Measurements from ENCODE around the gene VAMP4.

The VAMP4 gene

GRCh38 chr1:171654942-171655745, 86.7 kb downstream of the VAMP4 start (continued):
- TF ChIP-seq ZNF184 (tag by site-specific recombination; IDR thresholded peaks at IDR 0.05), result no peak
- TF ChIP-seq ZBTB17 (tag by site-specific recombination; IDR thresholded peaks at IDR 0.05), result 0 out of 2 replicates have a peak, but pooled peaks have one; percentile 19
- no peak for TF ChIP-seq ZNF114 (tag by site-specific recombination; IDR thresholded peaks at IDR 0.05)
- TF ChIP-seq ZNF26 (tag by site-specific recombination; IDR thresholded peaks at IDR 0.05), result no peak
- no peak for TF ChIP-seq ZNF404 (tag by site-specific recombination; IDR thresholded peaks at IDR 0.05)
- no peak for TF ChIP-seq RBAK (tag by site-specific recombination; IDR thresholded peaks at IDR 0.05)
- no peak for TF ChIP-seq SCRT1 (tag by site-specific recombination; IDR thresholded peaks at IDR 0.05; ENCODE audit: borderline replicate concordance)
- TF ChIP-seq ZSCAN5A (tag by site-specific recombination; IDR thresholded peaks at IDR 0.05), result no peak
- TF ChIP-seq ZNF2 (tag by site-specific recombination; IDR thresholded peaks at IDR 0.05), result peak; percentile 60; the same call in 1 of the 2 replicates
- TF ChIP-seq ZNF341 (tag by site-specific recombination; IDR thresholded peaks at IDR 0.05; ENCODE audit: low read depth), result no peak
- no peak for TF ChIP-seq ZNF140 (tag by site-specific recombination; IDR thresholded peaks at IDR 0.05)
- no peak for TF ChIP-seq ZNF664 (tag by site-specific recombination; IDR thresholded peaks at IDR 0.05)
- no peak for TF ChIP-seq ZNF394 (tag by site-specific recombination; IDR thresholded peaks at IDR 0.05; ENCODE audit: borderline replicate concordance)
- TF ChIP-seq ZNF133 (tag by site-specific recombination; IDR thresholded peaks at IDR 0.05), result no peak
- TF ChIP-seq KLF1 (tag by site-specific recombination; IDR thresholded peaks at IDR 0.05), result no peak
- TF ChIP-seq TRIM28 (IDR thresholded peaks at IDR 0.05; ENCODE audit: borderline replicate concordance, low read length), result peak; percentile 67; the same call in 1 of the 2 replicates
- no peak for TF ChIP-seq ZBTB10 (tag by site-specific recombination; IDR thresholded peaks at IDR 0.05)
- TF ChIP-seq REPIN1 (tag by site-specific recombination; IDR thresholded peaks at IDR 0.05; ENCODE audit: low read depth), result no peak
- TF ChIP-seq BCL11B (tag by site-specific recombination; IDR thresholded peaks at IDR 0.05; ENCODE audit: low read depth), result no peak
- TF ChIP-seq ZNF785 (tag by site-specific recombination; IDR thresholded peaks at IDR 0.05), result no peak
- no peak for TF ChIP-seq ZNF521 (tag by site-specific recombination; IDR thresholded peaks at IDR 0.05)

- no peaks in the 10 kb centered on the region for H3K9me3 ChIP-seq (ENCODE audit: control insufficient read depth, insufficient read depth, low read depth, low read length)
- no peak for TF ChIP-seq ZNF175 (tag by site-specific recombination; IDR thresholded peaks at IDR 0.05)
- no peak for TF ChIP-seq ZNF548 (tag by site-specific recombination; IDR thresholded peaks at IDR 0.05)
- no peak for TF ChIP-seq ZNF433 (tag by site-specific recombination; IDR thresholded peaks at IDR 0.05; ENCODE audit: low read depth)
- no peak overlapping the region for H3K4me3 ChIP-seq (ENCODE audit: low read depth, low read length)
- no peak overlapping the region for H3K27ac ChIP-seq (ENCODE audit: extremely low read depth, low read depth, low read length)
- ChIA-PET CTCF (interaction anchor here (0.6 to 4.9 kb wide), 8 partner anchors 9 to 331 kb away, joined by 3 to 33 read pairs (median 4); no protein-coding TSS in a partner anchor), POLR2A (no interaction called here)
- H3K36me3 ChIP-seq (ENCODE audit: control insufficient read depth in 2 of 2, insufficient read depth in 1 of 2, low read length in 2 of 2), result no peaks in the 10 kb centered on the region
- H3K4me1 ChIP-seq (ENCODE audit: control insufficient read depth, insufficient read depth, low read length), result no peaks in the 10 kb centered on the region
Measured at GRCh38 chr1:171654201-171654941, 87.5 kb downstream of the VAMP4 start.
